Left kidney (tissue), 2 donors: ENCODE results near the gene GRIP1. TPM values are rescaled to one million over a fixed set of nuclear protein-coding genes. Genes with fewer than 3 reads are reported as not detected.

Experiments used
- DNase-seq: peaks from one replicate; pipeline ENCODE4 v3.0.0-alpha.2; 2013
- polyA plus RNA-seq: library from polyadenylated mRNA; unstranded; fragments of 120-200 nt; gene quantifications from one replicate; pipeline ENCODE4 v1.2.1, GENCODE V29; 2013; ENCODE audit not compliant: insufficient read length

GRIP1 gene
- polyA plus RNA-seq, 1 donor: 26.9 TPM

DNA sequence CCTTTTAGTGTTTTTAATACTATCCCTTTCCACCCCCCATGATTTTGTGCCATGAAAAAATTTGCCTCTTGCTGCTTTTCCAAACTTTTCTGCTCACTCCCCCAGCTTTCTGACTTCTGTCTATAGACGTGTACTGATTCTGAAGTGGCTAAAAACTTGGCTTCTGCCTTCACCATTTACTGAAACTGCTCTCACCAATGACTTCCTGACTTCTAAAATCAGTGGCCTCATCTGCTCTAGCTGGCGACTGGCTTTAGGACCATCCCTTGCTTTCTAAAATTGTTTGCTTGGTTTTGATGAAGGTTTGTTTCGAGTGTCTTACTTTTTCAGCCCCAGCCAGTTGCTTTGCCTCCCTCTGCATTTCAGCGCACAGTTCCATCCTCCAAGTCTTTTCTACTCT is 231.2 kb downstream of the GRIP1 start:
- DNase-seq: no peak

DNA sequence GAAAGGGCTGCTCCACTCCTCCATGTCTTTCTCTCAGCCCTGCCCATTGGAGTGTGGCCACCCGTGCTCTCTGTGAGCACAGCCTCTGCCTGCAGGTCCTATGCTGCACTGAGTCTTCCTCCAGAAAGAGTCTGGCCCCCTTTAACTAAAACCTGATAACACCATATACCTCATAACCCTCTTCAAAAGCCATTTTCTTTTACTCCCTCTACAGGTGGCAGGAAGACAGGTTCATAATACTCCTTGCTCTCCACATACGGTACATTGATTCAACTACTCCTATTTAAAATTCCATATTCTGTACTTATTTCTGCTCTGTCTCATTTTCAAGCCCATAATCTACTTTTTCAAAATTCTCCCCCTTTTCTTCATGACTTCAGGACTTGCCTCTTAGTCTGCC is 232.6 kb downstream of the GRIP1 start:
- DNase-seq: no peak

DNA sequence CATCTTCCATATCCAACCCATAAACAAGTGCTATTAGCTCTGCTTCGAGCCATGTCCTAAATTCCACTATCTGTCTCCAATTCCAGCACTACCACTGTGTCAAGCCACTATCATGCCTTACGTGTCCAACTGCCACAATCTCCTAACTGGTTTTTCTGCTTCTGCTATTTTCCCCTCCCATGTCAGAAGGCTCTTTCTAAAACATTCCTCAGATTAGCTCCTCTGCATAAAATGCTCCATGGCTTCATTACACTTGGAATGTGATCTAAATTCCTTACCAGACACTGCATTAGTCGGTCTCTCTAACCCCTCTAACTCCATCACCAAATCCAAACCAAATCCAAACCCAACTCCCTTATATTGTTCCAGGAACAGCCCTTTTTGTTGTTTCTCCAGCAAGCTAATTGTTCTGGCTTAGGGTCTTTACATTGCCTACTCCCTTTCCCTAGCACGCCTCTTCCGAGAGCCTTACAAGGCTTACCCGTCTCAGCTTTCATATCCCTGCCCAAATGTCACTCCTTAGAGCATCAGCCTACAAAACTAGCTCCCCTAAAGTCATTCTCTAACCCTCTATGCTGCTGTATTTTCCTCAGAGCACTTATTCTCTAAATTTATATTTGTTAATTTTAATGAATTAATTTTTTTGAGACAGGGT is 236.8 kb downstream of the GRIP1 start:
- DNase-seq: no peak

- DNase-seq: no peak
Measured at GRCh38 chr12:66438601-66439000, 240.3 kb downstream of the GRIP1 start.

- DNase-seq: no peak
Measured at GRCh38 chr12:66430106-66430505, 248.8 kb downstream of the GRIP1 start.

- no peak for DNase-seq
Measured at GRCh38 chr12:66428870-66429269, 250.0 kb downstream of the GRIP1 start.

- DNase-seq: no peak
Measured at GRCh38 chr12:66428261-66428660, 250.6 kb downstream of the GRIP1 start.

GRCh38 chr12:66426696-66427095 is 252.2 kb downstream of the GRIP1 start:
- DNase-seq: no peak

DNA sequence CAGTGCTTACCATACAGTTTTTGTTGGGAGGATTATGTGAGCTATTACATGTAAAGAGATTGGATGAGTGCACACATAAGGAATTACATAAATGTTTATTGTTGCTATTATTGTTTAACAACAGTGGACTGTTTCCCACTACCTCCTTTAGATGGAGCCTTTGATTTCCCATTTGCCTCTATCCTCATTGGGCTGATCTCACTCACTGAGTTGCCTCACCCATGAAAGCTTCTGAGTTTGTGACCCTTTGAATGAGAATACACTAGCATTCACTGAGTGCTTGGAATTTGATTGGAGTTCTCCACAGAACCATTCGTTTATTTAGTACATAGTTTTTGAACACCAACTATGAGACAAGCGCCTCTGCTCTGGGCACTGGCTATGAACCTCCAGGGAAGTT is 255.6 kb downstream of the GRIP1 start:
- DNase-seq: no peak

DNA sequence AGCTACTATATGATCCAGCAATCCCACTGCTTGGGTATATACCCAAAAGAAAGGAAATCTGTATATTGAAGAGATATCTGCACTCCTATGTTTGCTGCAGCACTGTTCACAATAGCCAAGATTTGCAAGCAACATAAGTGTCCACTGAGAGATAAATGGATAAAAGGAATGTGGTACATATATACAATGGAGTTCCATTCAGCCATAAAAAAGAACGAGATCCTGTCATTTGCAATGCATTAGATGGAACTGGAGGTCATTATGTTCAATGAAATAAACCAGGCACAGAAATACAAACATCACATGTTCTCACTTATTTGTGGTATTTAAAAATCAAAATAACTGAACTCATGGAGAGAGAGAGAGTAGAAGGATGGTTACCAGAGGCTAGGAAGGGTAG is 260.0 kb downstream of the GRIP1 start:
- DNase-seq: no peak

DNA sequence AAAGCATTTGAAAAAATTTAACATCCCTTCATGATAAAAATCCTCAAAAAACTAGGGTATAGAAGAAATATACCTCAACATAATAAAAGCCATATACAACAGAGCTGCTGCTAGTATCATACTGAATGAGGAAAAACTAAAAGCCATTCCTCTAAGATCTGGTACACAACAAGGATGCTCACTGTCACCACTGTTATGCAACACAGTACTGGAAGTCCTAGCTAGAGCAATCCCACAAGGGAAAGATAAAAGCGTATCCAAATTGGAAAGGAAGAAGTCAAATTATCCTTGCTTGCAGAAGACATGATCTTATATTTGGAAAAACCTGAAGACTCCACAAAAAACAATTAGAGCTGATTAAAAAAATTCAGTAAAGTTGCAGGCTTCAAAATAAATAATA is 261.7 kb downstream of the GRIP1 start:
- DNase-seq: no peak

DNA sequence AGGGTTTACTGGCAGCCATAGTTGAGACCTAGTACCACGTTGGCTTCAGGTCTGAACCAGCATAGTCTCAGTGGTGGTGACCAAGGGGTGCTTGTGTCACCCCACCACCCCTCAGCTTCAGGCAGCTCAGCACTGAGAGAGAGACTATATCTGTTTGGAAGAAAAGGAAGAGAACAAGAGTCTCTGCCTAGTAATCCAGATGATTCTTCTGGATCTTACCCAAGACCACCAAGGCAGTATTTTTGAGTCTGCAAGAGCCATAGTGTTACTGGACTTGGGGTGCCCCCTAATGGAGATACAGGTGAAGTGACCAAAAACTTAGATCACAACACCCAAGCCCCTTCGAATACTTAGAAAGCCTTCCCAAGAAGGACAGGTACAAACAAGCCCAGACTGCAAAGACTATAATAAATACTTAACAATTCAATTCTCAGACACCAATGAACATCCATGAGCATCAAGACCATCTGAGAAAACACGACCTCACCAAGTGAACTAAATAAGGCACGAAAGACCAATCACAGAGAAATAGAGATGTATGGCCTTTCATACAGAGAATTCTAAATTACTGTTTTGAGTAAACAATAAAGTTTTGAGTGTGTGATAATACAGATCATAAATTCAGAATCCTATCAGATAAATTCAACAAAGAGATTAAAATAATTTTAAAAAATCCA is 269.5 kb downstream of the GRIP1 start:
- DNase-seq: peak; percentile 26

DNA sequence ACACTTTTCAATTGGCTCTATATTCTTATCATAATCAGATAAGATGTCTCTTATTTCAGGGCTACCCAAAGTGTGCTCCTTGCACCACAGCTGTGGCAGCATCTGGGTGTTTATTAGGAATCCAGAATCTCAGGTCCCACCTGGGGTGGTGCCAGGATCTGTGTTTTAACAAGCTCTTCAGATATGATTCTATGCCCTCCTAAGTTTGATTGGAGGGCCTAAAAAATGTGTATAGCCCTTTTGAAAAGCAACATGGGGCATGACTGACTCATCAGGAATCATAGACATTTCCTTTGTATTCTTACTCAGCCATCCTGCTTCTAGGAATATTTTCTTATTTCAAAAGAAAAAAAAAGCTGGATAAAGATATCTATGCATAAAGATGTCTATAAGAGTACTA is 273.5 kb downstream of the GRIP1 start:
- no peak for DNase-seq

DNA sequence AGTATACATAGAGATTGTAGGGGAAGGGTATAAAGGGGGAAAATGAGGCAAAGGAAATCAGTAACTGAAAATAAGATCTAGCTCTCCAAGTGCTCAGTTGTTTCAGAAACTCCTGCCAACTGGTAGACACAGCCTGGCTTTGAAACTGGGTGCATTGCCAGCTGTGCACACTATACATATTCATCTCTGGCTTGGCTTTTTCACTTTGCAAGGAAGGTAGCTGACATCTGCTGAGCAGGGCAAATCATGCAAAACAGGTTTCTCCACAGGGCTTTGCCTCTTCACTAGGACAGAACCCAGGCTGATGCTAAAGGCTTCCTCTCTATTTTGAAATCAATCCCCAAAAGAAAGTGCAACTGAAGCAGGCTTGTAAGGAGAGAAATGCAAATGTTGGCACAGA is 275.1 kb downstream of the GRIP1 start:
- no peak for DNase-seq

- no peak for DNase-seq
Measured at GRCh38 chr12:66399911-66400306, 279.0 kb downstream of the GRIP1 start.

- DNase-seq: peak; percentile 50
Measured at GRCh38 chr12:66398931-66399910, 279.7 kb downstream of the GRIP1 start.

- DNase-seq: no peak
Measured at GRCh38 chr12:66397574-66398290, 281.1 kb downstream of the GRIP1 start.

- DNase-seq: no peak
Measured at GRCh38 chr12:66393890-66394289, 285.0 kb downstream of the GRIP1 start.

DNA sequence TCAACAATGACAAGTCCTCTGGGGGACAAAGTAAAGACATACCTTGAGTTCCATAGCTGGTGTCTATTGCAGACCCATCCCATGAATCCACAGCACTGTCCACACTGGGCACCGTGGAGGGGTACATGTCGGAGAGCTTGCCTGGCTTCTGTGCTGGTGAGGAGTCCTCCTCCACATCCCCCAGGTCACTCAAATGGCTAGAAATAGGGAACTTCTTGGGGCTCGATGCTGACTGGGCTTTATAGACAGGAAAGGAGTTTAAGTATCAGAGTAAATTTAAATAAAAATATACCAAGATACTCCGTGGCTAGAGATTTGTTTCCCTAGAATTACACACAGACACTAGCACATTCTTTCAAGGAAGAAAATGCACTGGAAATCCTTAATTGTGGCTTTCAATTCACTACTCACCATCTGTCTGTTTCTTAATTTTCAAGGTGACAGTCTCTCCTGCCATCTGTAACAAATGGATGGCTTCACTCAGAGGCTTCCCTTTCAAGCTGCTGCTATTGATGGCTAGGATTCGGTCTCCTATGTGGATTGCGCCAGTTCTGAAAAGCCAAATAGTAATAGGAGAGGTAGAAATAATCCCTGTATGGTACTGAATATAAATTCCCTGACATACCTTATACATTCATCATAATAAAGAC is 286.5 kb downstream of the GRIP1 start:
- no peak for DNase-seq

- no peak for DNase-seq
Measured at GRCh38 chr12:66388517-66388916, 290.4 kb downstream of the GRIP1 start.

DNA sequence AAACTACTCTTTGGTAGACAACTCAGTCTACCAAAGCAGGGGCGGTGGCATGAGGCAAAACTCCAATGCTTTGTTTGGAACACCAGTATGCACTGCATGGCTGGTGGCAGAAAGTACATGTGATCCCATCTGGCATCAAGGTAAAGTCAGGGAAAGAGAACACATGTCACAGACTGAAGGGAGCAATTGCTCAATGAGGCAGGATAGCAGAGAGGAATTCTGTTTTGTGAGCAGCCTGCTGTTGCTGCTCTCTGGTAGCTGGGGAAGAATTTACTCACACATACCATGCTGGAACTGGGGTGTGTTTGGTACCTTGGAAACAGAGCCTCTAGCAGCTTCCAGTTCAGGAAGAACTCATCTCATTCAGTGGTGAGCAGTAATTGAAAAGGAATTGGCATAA is 291.8 kb downstream of the GRIP1 start:
- no peak for DNase-seq
